ENCODE data around the gene MESD. TPM values are rescaled to one million over a fixed set of nuclear protein-coding genes. Genes with fewer than 3 reads are reported as not detected.

Gene MESD
- total RNA-seq, 2 donors from 2014 or later = 31.7 to 35.8 TPM

GRCh38 chr15:80979538-80980200 lies 9.9 kb downstream of the MESD start:
- H3K4me1 Mint-ChIP-seq = peaks cover 23% of the 10 kb centered on the region

GRCh38 chr15:80978685-80979329 lies 10.8 kb downstream of the MESD start:
- no peaks in the 10 kb centered on the region for H3K9me3 ChIP-seq (ENCODE audit: control insufficient read depth, low read length)
- H3K4me1 ChIP-seq (ENCODE audit: control insufficient read depth, insufficient read depth, low read length) = no peaks in the 10 kb centered on the region
- peak overlapping the region; percentile 50 for H3K27ac Mint-ChIP-seq
- TF ChIP-seq CTCF (conservative IDR thresholded peaks at IDR 0.05) = no peak
- no peak overlapping the region for H3K9ac ChIP-seq (ENCODE audit: extremely low read depth, low read length, poor library complexity, severe bottlenecking)
- H3K36me3 Mint-ChIP-seq (ENCODE audit: low read depth) = peaks cover 42% of the 10 kb centered on the region
- H3K27me3 Mint-ChIP-seq (ENCODE audit: insufficient read depth) = no peaks in the 10 kb centered on the region
- peaks cover 64% of the 10 kb centered on the region for H3K36me3 ChIP-seq (ENCODE audit: control insufficient read depth, insufficient read depth, low read length)
- H3K9me3 Mint-ChIP-seq = no peaks in the 10 kb centered on the region
- H3K4me3 Mint-ChIP-seq = no peak overlapping the region
- DNase-seq = no peak
- H3K27me3 ChIP-seq (ENCODE audit: control insufficient read depth, insufficient read depth, low read length, poor library complexity, severe bottlenecking) = no peaks in the 10 kb centered on the region
- peaks cover 25% of the 10 kb centered on the region for H3K4me1 Mint-ChIP-seq
- no peak overlapping the region for H3K27ac ChIP-seq (ENCODE audit: low read depth, low read length)
- no peak overlapping the region for H3K4me3 ChIP-seq (ENCODE audit: low read length)
- 91 to 92% methylated on average over 6 to 7 of the region's 7 CpGs for WGBS, 2 experiments (ENCODE audit: insufficient coverage in 1 of 2, insufficient read length in 1 of 2)

More at GRCh38 chr15:80979538-80980200, 9.9 kb downstream of the MESD start:
- Histone ChIP-seq H3K4me1 (ENCODE audit: control insufficient read depth, insufficient read depth, low read length) (no peaks in the 10 kb centered on the region), H3K9me3 (ENCODE audit: control insufficient read depth, low read length) (no peaks in the 10 kb centered on the region), H3K36me3 (ENCODE audit: control insufficient read depth, insufficient read depth, low read length) (peaks cover 57% of the 10 kb centered on the region), H3K27ac (ENCODE audit: low read depth, low read length) (no peak overlapping the region), H3K9ac (ENCODE audit: extremely low read depth, low read length, poor library complexity, severe bottlenecking) (no peak overlapping the region), H3K4me3 (ENCODE audit: low read length) (no peak overlapping the region), H3K27me3 (ENCODE audit: control insufficient read depth, insufficient read depth, low read length, poor library complexity, severe bottlenecking) (no peaks in the 10 kb centered on the region)
- H3K27me3 Mint-ChIP-seq (ENCODE audit: insufficient read depth) = no peaks in the 10 kb centered on the region
- H3K4me3 Mint-ChIP-seq = no peak overlapping the region
- peaks cover 40% of the 10 kb centered on the region for H3K36me3 Mint-ChIP-seq (ENCODE audit: low read depth)
- H3K9me3 Mint-ChIP-seq = no peaks in the 10 kb centered on the region
- TF ChIP-seq CTCF (conservative IDR thresholded peaks at IDR 0.05) = no peak
- H3K27ac Mint-ChIP-seq = peak overlapping the region; percentile 42
- no peak for DNase-seq
- 91 to 96% methylated on average over 5 to 8 of the region's 8 CpGs for WGBS, 2 experiments (ENCODE audit: insufficient coverage in 1 of 2, insufficient read length in 1 of 2)

GRCh38 chr15:80977627-80978036 lies 12.0 kb downstream of the MESD start:
- Histone ChIP-seq H3K4me1 (ENCODE audit: control insufficient read depth, insufficient read depth, low read length) (no peaks in the 10 kb centered on the region), H3K36me3 (ENCODE audit: control insufficient read depth, insufficient read depth, low read length) (peaks cover 69% of the 10 kb centered on the region), H3K4me3 (ENCODE audit: low read length) (no peak overlapping the region), H3K27ac (ENCODE audit: low read depth, low read length) (no peak overlapping the region), H3K27me3 (ENCODE audit: control insufficient read depth, insufficient read depth, low read length, poor library complexity, severe bottlenecking) (no peaks in the 10 kb centered on the region), H3K9ac (ENCODE audit: extremely low read depth, low read length, poor library complexity, severe bottlenecking) (no peak overlapping the region), H3K9me3 (ENCODE audit: control insufficient read depth, low read length) (no peaks in the 10 kb centered on the region)
- no peak overlapping the region for H3K27ac Mint-ChIP-seq
- H3K36me3 Mint-ChIP-seq (ENCODE audit: low read depth) = peaks cover 49% of the 10 kb centered on the region
- H3K4me3 Mint-ChIP-seq = no peak overlapping the region
- no peaks in the 10 kb centered on the region for H3K27me3 Mint-ChIP-seq (ENCODE audit: insufficient read depth)
- H3K9me3 Mint-ChIP-seq = no peaks in the 10 kb centered on the region
- 25 to 37% methylated on average over 3 to 6 of the region's 7 CpGs for WGBS, 2 experiments (ENCODE audit: insufficient coverage in 1 of 2, insufficient read length in 1 of 2)
- DNase-seq = peak; percentile 93
- H3K4me1 Mint-ChIP-seq = peaks cover 25% of the 10 kb centered on the region
- peak; percentile 86 for TF ChIP-seq CTCF (conservative IDR thresholded peaks at IDR 0.05)
